Transverse colon (tissue), 4 donors: ENCODE measurements around the gene OAT. TPM values are rescaled to one million over a fixed set of nuclear protein-coding genes. Genes with fewer than 3 reads are reported as not detected.

ENCODE experiments used
- DNase-seq: peaks from one replicate; pipeline ENCODE4 v3.0.0-alpha.2; 2019
- H3K27ac ChIP-seq, 4 donors: fragments of 200-600 bp; sonication (generic); 2 replicates each; pipeline ENCODE4 v1.5.1; 2016 to 2018; ENCODE audit warnings: inconsistent platforms in 4 of 4
- H3K27me3 ChIP-seq: fragments of 200-600 bp; sonication (generic); 2 replicates; pipeline ENCODE4 v1.5.1; 2017; ENCODE audit warnings: inconsistent platforms
- H3K36me3 ChIP-seq, 4 donors: fragments of 200-600 bp; sonication (generic); 2 replicates each; pipeline ENCODE4 v1.5.1; 2017 to 2019; ENCODE audit warnings: inconsistent platforms in 4 of 4
- H3K4me1 ChIP-seq, 4 donors: fragments of 200-600 bp; sonication (generic); 2 replicates each; pipeline ENCODE4 v1.5.1; 2017 to 2020; ENCODE audit warnings: inconsistent platforms in 4 of 4
- H3K4me3 ChIP-seq, 4 donors: fragments of 200-600 bp; sonication (generic); 1 replicate in 1 of 4; 2 replicates in 3 of 4; pipeline versions ENCODE4 v1.5.1 to v1.6.1; 2017 to 2019; ENCODE audit warnings: inconsistent platforms in 4 of 4
- H3K9me3 ChIP-seq, 2 donors: fragments of 200-600 bp; sonication (generic); 2 replicates each; pipeline ENCODE4 v1.5.1; 2017 to 2019; ENCODE audit warnings: inconsistent platforms in 2 of 2
- CTCF ChIP-seq, 5 experiments: fragments of 200-600 bp in 3 of 5; fragments of 450-650 bp in 2 of 5; sonication (generic) in 3 of 5; IDR thresholded peaks; 1 replicate in 2 of 5; 2 replicates in 3 of 5; pipeline ENCODE4 v1.5.1; 2016 to 2017; ENCODE audit warnings: antibody characterized with exemption in 5 of 5, inconsistent platforms in 3 of 5, mild to moderate bottlenecking in 2 of 5, moderate library complexity in 1 of 5
- EP300 ChIP-seq: sonication (generic); formaldehyde crosslinking; IDR thresholded peaks from one replicate; pipeline ENCODE4 v1.6.1; 2017; ENCODE audit warnings: antibody characterized with exemption, low read depth
- POLR2A ChIP-seq: fragments of 450-650 bp; IDR thresholded peaks from one replicate; pipeline ENCODE4 v1.6.1; 2016; ENCODE audit warnings: antibody characterized with exemption, mild to moderate bottlenecking, moderate library complexity
- POLR2AphosphoS5 ChIP-seq, 3 donors: sonication (generic); formaldehyde crosslinking; IDR thresholded peaks; one replicate each; pipeline ENCODE4 v1.6.1; 2016; ENCODE audit warnings: antibody characterized with exemption in 3 of 3
- WGBS, 2 donors: methylation state at CpG; one replicate each; pipeline ENCODE4 v1.1.5; 2018; ENCODE audit warnings: low coverage in 1 of 2; 5-methylcytosine and 5-hydroxymethylcytosine counted together
- in situ Hi-C, 4 donors: fragments of 200-750 bp; cut with MboI; loops; one replicate each; pipeline versions ENCODE4 v1.15.0 to v1.15.1; 2017; ENCODE audit warnings: low sequenced_read_pairs in 3 of 4, low pct_ligation_motif_present in 1 of 4, low pct_unique_long_range_greater_than_20kb in 1 of 4
- intact Hi-C: fragments of 100-400 bp; cut with DNase I; formaldehyde crosslinking; loops from one replicate; pipeline ENCODE4 v1.15.1; 2023; ENCODE audit warnings: low total_unique reads
- total RNA-seq, 4 donors: library from RNA; depleted of rRNA; stranded (reverse); fragments of >200 nt; gene quantifications; one replicate each; pipeline ENCODE4 v1.1.0, GENCODE V29; 2016

Gene OAT
- total RNA-seq, 4 donors from 2014 or later, result 22.1 to 89.3 (median 60.9) TPM

- Histone ChIP-seq H3K4me3 (no peak overlapping the region), H3K27ac (no peak overlapping the region), H3K9me3 (no peaks in the 10 kb centered on the region), H3K4me1 (peaks cover 3 to 12% (median 10%) of the 10 kb centered on the region in 4 donors), H3K36me3 (no peaks in the 10 kb centered on the region), H3K27me3 (peaks cover 10% of the 10 kb centered on the region)
- DNase-seq, result no peak
- 77% methylated on average over 21 of the region's 21 CpGs; no CpG with 5 or more reads in 1 of the 2 donors for WGBS, 2 donors
- in situ Hi-C loops (loop anchor here (5.0 to 25.0 kb wide), 4 partner anchors 379 to 799 kb away; no protein-coding TSS in a partner anchor), intact Hi-C loops (loop anchor here (10.0 kb wide), 1 partner anchor 292 kb away; the partner anchor contains the start of gene CHST15)
- TF ChIP-seq POLR2AphosphoS5 (IDR thresholded peaks at IDR 0.05) (no peak), POLR2A (no peak), CTCF (IDR thresholded peaks at IDR 0.05) (no peak), EP300 (no peak)
Observed at GRCh38 chr10:124386186-124387077, 32.3 kb downstream of the OAT start.

GRCh38 chr10:124385627-124386185, 33.0 kb downstream of the OAT start:
- Histone ChIP-seq H3K36me3 (no peaks in the 10 kb centered on the region), H3K27me3 (peaks cover 18% of the 10 kb centered on the region), H3K9me3 (no peaks in the 10 kb centered on the region), H3K4me3 (no peak overlapping the region), H3K27ac (no peak overlapping the region), H3K4me1 (peaks cover 3 to 12% (median 10%) of the 10 kb centered on the region in 4 donors)
- TF ChIP-seq POLR2A (no peak), CTCF (IDR thresholded peaks at IDR 0.05) (no peak), POLR2AphosphoS5 (IDR thresholded peaks at IDR 0.05) (no peak), EP300 (no peak)
- in situ Hi-C loops (loop anchor here (5.0 to 25.0 kb wide), 4 partner anchors 378 to 798 kb away; no protein-coding TSS in a partner anchor), intact Hi-C loops (loop anchor here (10.0 kb wide), 1 partner anchor 291 kb away; the partner anchor contains the start of gene CHST15)
- no peak for DNase-seq
- 89 to 94% methylated on average over 3 to 12 of the region's 12 CpGs for WGBS, 2 donors

DNA sequence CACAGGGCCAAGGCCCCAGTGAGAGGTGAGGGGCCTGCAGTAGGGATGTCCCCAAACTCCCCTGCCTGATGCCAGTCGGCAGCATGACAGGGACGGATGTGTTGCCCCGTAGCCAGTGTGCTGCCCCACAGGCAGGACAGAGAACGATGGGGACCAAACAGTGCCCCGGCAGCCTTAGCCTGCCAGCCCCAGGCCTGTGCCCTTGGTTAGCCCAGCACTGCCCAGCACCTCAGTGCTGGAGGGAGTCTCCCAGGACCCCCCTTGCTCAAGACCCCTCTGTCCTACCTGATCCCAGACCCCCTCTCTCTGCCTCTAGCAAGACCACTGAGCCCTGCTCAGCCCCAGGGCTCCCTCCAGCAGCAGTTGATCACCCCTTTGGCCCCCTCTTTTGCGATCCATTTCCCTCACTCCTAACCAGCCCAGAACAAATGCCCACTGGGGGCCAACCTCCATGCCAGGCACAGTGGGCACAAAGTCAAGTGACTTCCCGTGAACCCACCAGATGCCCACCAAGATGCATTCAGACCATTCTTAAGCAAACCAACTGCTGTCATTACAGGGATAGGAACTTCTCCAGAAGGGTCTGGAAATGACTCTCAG, 34.0 kb downstream of the OAT start:
- no peaks in the 10 kb centered on the region for H3K36me3 ChIP-seq
- in situ Hi-C loops, result loop anchor here (5.0 to 25.0 kb wide), 4 partner anchors 377 to 797 kb away; no protein-coding TSS in a partner anchor
- peaks cover 3 to 12% (median 10%) of the 10 kb centered on the region in 4 donors for H3K4me1 ChIP-seq
- no peaks in the 10 kb centered on the region for H3K9me3 ChIP-seq
- TF ChIP-seq CTCF (IDR thresholded peaks at IDR 0.05), result no peak
- no peak for TF ChIP-seq POLR2A
- TF ChIP-seq POLR2AphosphoS5 (IDR thresholded peaks at IDR 0.05), result no peak
- TF ChIP-seq EP300, result no peak
- DNase-seq, result no peak
- H3K4me3 ChIP-seq, result no peak overlapping the region
- 83 to 92% methylated on average over 1 to 7 of the region's 7 CpGs for WGBS, 2 donors
- intact Hi-C loops, result loop anchor here (10.0 kb wide), 1 partner anchor 290 kb away; the partner anchor contains the start of gene CHST15
- H3K27me3 ChIP-seq, result peaks cover 28% of the 10 kb centered on the region
- no peak overlapping the region for H3K27ac ChIP-seq
